HepG2 (cell line): ENCODE data around the gene PLVAP. TPM values are rescaled to one million over a fixed set of nuclear protein-coding genes. Genes with fewer than 3 reads are reported as not detected.

Experiments
- AHR ChIP-seq: IDR thresholded peaks from 2 replicates; pipeline ENCODE4 v1.6.1; 2018; ENCODE audit warnings: missing genetic modification reagents, missing compliant biosample characterization
- CERS6 ChIP-seq: sonication (generic); formaldehyde crosslinking; IDR thresholded peaks from 2 replicates; pipeline ENCODE4 v1.5.0; 2020; ENCODE audit warnings: missing genetic modification reagents
- HIVEP1 ChIP-seq: sonication (generic); formaldehyde crosslinking; IDR thresholded peaks from 2 replicates; pipeline ENCODE4 v1.4.0; 2020; ENCODE audit warnings: mild to moderate bottlenecking, missing genetic modification reagents
- JUNB ChIP-seq: sonication (generic); formaldehyde crosslinking; IDR thresholded peaks from 2 replicates; pipeline ENCODE4 v1.8.0; 2022; ENCODE audit warnings: missing genetic modification reagents, mild to moderate bottlenecking, borderline replicate concordance
- KLF11 ChIP-seq: IDR thresholded peaks from 2 replicates; pipeline ENCODE4 v1.6.1; 2016; ENCODE audit warnings: missing compliant biosample characterization
- KLF13 ChIP-seq: sonication (generic); formaldehyde crosslinking; IDR thresholded peaks from 2 replicates; pipeline ENCODE4 v1.4.0; 2020; ENCODE audit warnings: mild to moderate bottlenecking, missing genetic modification reagents
- LCORL ChIP-seq, 2 experiments: fragments of 450-650 bp in 1 of 2; sonication (generic) in 1 of 2; formaldehyde crosslinking in 1 of 2; IDR thresholded peaks; 2 replicates each; pipeline versions ENCODE4 v1.5.0 to v1.6.1; 2017 to 2020; ENCODE audit warnings: antibody characterized with exemption in 1 of 2, missing genetic modification reagents in 1 of 2
- MED1 ChIP-seq: sonication (generic); formaldehyde crosslinking; IDR thresholded peaks from 2 replicates; pipeline ENCODE4 v1.4.0; 2020; ENCODE audit warnings: missing genetic modification reagents
- MXD1 ChIP-seq: sonication (generic); formaldehyde crosslinking; IDR thresholded peaks from 2 replicates; pipeline ENCODE4 v1.4.0; 2020; ENCODE audit warnings: mild to moderate bottlenecking, missing genetic modification reagents
- NRL ChIP-seq: sonication (generic); formaldehyde crosslinking; IDR thresholded peaks from 2 replicates; pipeline ENCODE4 v1.5.0; 2020; ENCODE audit warnings: missing genetic modification reagents, mild to moderate bottlenecking, moderate library complexity, borderline replicate concordance
- SOX6 ChIP-seq, 2 experiments: fragments of 450-650 bp in 1 of 2; sonication (generic) in 1 of 2; formaldehyde crosslinking in 1 of 2; IDR thresholded peaks; 2 replicates each; pipeline versions ENCODE4 v1.4.0 to v1.6.1; 2017 to 2020; ENCODE audit warnings: antibody characterized with exemption in 1 of 2, mild to moderate bottlenecking in 1 of 2, missing genetic modification reagents in 1 of 2
- STAT5B ChIP-seq: sonication (generic); formaldehyde crosslinking; IDR thresholded peaks from 2 replicates; pipeline ENCODE4 v1.4.0; 2020; ENCODE audit warnings: missing genetic modification reagents
- THAP11 ChIP-seq: IDR thresholded peaks from 2 replicates; pipeline ENCODE4 v1.6.1; 2016; ENCODE audit warnings: missing biosample characterization, missing genetic modification reagents
- THRA ChIP-seq: sonication (generic); formaldehyde crosslinking; IDR thresholded peaks from 2 replicates; pipeline ENCODE4 v1.4.0; 2020; ENCODE audit warnings: missing genetic modification reagents, borderline replicate concordance
- TOE1 ChIP-seq: sonication (generic); formaldehyde crosslinking; IDR thresholded peaks from 2 replicates; pipeline ENCODE4 v1.4.0; 2020; ENCODE audit warnings: mild to moderate bottlenecking, missing genetic modification reagents
- ZFP36L2 ChIP-seq: sonication (generic); formaldehyde crosslinking; IDR thresholded peaks from 2 replicates; pipeline ENCODE4 v1.4.0; 2020; ENCODE audit warnings: missing genetic modification reagents
- ZFY ChIP-seq: sonication (generic); formaldehyde crosslinking; IDR thresholded peaks from 2 replicates; pipeline ENCODE4 v1.4.0; 2020; ENCODE audit warnings: missing genetic modification reagents
- ZNF446 ChIP-seq: sonication (generic); formaldehyde crosslinking; IDR thresholded peaks from 2 replicates; pipeline ENCODE4 v1.5.0; 2020; ENCODE audit warnings: mild to moderate bottlenecking, missing genetic modification reagents
- ZSCAN20 ChIP-seq: sonication (generic); formaldehyde crosslinking; IDR thresholded peaks from 2 replicates; pipeline ENCODE4 v1.4.0; 2020; ENCODE audit warnings: missing genetic modification reagents, mild to moderate bottlenecking, borderline replicate concordance
- polyA plus RNA-seq, 8 experiments: library from polyadenylated mRNA; depleted of rRNA in 3 of 8; stranded (reverse) in 7 of 8; unstranded in 1 of 8; fragments of >200 nt; fragmentation: Illumina TruSeq in 4 of 8; extraction: Trizol in 4 of 8; gene quantifications; 2 replicates each; pipeline versions ENCODE4 v1.2.1 to v1.2.3, GENCODE V29; 2011 to 2016; ENCODE audit warnings: low read depth in 4 of 8, missing spikeins in 1 of 8, mixed read lengths in 1 of 8; ENCODE audit not compliant: insufficient read depth in 1 of 8
- total RNA-seq, 5 experiments: library from RNA; depleted of rRNA; stranded (reverse); fragments of >200 nt; fragmentation: Illumina TruSeq; extraction: Trizol; gene quantifications; 2 replicates each; pipeline ENCODE4 v1.2.3, GENCODE V29; 2016; ENCODE audit warnings: low read depth in 1 of 5
- TF ChIP-seq, protein P1 (sequence below): sonication (generic); formaldehyde crosslinking; IDR thresholded peaks from 2 replicates; pipeline ENCODE4 v1.8.1; 2023; ENCODE audit warnings: mild to moderate bottlenecking, moderate library complexity, missing genetic modification reagents
- TF ChIP-seq, protein P2 (sequence below): sonication (generic); formaldehyde crosslinking; IDR thresholded peaks from 2 replicates; pipeline ENCODE4 v1.4.0; 2020; ENCODE audit warnings: mild to moderate bottlenecking, missing genetic modification reagents

PLVAP gene
- total and polyA plus RNA-seq, 2 of the 13 experiments (the other 11 are each of a cell fraction or from before 2014, with no cell fraction given) = 0.26 TPM; not detected in 1

GRCh38 chr19:17303167-17303939 is 73.8 kb downstream of the PLVAP start, which contains the start of gene ABHD8 (continued):
- TF ChIP-seq SOX6 (IDR thresholded peaks at IDR 0.05) = no peak
- no peak for TF ChIP-seq SOX6 (CRISPR knock-in tag; IDR thresholded peaks at IDR 0.05)
- no peak for TF ChIP-seq HIVEP1 (CRISPR knock-in tag)
- no peak for TF ChIP-seq JUNB (CRISPR knock-in tag)
- TF ChIP-seq LCORL (IDR thresholded peaks at IDR 0.05) = no peak
- TF ChIP-seq LCORL (CRISPR knock-in tag; IDR thresholded peaks at IDR 0.05) = peak; percentile 84; the same call in 1 of the 2 replicates
- TF ChIP-seq CERS6 (CRISPR knock-in tag) = no peak
- TF ChIP-seq STAT5B = no peak
- no peak for TF ChIP-seq NRL
- TF ChIP-seq AHR (CRISPR knock-in tag) = no peak
- 0 out of 2 replicates have a peak, but pooled peaks have one; percentile 25 for TF ChIP-seq MED1 (CRISPR knock-in tag)
- TF ChIP-seq, protein P1, sequence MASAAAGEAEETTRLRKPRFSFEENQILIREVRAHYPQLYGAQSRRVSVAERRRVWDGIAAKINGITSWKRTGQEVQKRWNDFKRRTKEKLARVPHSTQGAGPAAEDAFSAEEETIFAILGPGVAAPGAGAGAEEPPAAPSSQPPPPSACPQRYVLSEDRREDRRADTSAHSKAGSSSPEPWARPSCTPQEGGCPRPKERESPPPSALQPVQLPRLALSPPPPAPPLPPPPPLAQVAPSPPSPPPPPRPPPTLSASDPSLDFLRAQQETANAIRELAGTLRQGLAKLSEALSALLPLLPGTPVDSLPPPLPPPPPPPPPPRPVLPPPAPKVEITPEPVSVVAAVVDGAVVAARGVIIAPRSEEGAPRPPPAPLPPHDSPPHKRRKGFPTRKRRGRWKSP (CRISPR knock-in tag) = no peak
- no peak for TF ChIP-seq ZSCAN20 (CRISPR knock-in tag)
- TF ChIP-seq ZFP36L2 (CRISPR knock-in tag) = no peak
- TF ChIP-seq THRA (CRISPR knock-in tag) = peak; percentile 79; the same call in 1 of the 2 replicates
- TF ChIP-seq KLF11 (CRISPR knock-in tag) = no peak
- no peak for TF ChIP-seq TOE1 (CRISPR knock-in tag)
- peak; percentile 83 for TF ChIP-seq ZFY (CRISPR knock-in tag)
- TF ChIP-seq, protein P2, sequence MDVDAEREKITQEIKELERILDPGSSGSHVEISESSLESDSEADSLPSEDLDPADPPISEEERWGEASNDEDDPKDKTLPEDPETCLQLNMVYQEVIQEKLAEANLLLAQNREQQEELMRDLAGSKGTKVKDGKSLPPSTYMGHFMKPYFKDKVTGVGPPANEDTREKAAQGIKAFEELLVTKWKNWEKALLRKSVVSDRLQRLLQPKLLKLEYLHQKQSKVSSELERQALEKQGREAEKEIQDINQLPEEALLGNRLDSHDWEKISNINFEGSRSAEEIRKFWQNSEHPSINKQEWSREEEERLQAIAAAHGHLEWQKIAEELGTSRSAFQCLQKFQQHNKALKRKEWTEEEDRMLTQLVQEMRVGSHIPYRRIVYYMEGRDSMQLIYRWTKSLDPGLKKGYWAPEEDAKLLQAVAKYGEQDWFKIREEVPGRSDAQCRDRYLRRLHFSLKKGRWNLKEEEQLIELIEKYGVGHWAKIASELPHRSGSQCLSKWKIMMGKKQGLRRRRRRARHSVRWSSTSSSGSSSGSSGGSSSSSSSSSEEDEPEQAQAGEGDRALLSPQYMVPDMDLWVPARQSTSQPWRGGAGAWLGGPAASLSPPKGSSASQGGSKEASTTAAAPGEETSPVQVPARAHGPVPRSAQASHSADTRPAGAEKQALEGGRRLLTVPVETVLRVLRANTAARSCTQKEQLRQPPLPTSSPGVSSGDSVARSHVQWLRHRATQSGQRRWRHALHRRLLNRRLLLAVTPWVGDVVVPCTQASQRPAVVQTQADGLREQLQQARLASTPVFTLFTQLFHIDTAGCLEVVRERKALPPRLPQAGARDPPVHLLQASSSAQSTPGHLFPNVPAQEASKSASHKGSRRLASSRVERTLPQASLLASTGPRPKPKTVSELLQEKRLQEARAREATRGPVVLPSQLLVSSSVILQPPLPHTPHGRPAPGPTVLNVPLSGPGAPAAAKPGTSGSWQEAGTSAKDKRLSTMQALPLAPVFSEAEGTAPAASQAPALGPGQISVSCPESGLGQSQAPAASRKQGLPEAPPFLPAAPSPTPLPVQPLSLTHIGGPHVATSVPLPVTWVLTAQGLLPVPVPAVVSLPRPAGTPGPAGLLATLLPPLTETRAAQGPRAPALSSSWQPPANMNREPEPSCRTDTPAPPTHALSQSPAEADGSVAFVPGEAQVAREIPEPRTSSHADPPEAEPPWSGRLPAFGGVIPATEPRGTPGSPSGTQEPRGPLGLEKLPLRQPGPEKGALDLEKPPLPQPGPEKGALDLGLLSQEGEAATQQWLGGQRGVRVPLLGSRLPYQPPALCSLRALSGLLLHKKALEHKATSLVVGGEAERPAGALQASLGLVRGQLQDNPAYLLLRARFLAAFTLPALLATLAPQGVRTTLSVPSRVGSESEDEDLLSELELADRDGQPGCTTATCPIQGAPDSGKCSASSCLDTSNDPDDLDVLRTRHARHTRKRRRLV = no peak
- TF ChIP-seq ZNF446 = no peak
- TF ChIP-seq MXD1 (CRISPR knock-in tag) = peak; percentile 45; the same call in 1 of the 2 replicates
- peak; percentile 79 for TF ChIP-seq THAP11 (CRISPR knock-in tag)
- no peak for TF ChIP-seq KLF13 (CRISPR knock-in tag)
